ENCODE data around the gene NCKAP5. TPM values are rescaled to one million over a fixed set of nuclear protein-coding genes. Genes with fewer than 3 reads are reported as not detected.

NCKAP5 gene
- total and polyA plus RNA-seq, 2 donors (not counting 1 experiment from before 2014, with no cell fraction given): not detected

- H3K4me1 Mint-ChIP-seq: no peaks in the 10 kb centered on the region
- Histone ChIP-seq H3K27ac (ENCODE audit: low read length in 2 of 2) (no peak overlapping the region), H3K4me2 (replicated peaks; ENCODE audit: low read depth, low read length, poor library complexity, severe bottlenecking) (no peak overlapping the region), H3K4me1 (ENCODE audit: control insufficient read depth in 2 of 2, insufficient read depth in 2 of 2, low read length in 2 of 2) (no peaks in the 10 kb centered on the region), H3K36me3 (replicated peaks in 1 of 2; ENCODE audit: control extremely low read depth in 1 of 2, control insufficient read depth in 1 of 2, extremely low read depth in 1 of 2, insufficient read depth in 2 of 2, low read length in 1 of 2) (no peaks in the 10 kb centered on the region), H3K9me3 (ENCODE audit: control extremely low read depth in 1 of 3, control insufficient read depth in 2 of 3, insufficient read depth in 1 of 3, low read length in 2 of 3) (no peaks in the 10 kb centered on the region), H3K27me3 (replicated peaks in 1 of 4; ENCODE audit: control extremely low read depth in 1 of 4, control insufficient read depth in 3 of 4, insufficient read depth in 4 of 4, low read length in 3 of 4) (no peaks in the 10 kb centered on the region), H4K20me1 (ENCODE audit: control insufficient read depth, insufficient read depth, low read length, poor library complexity, severe bottlenecking) (no peaks in the 10 kb centered on the region), H2AFZ (ENCODE audit: insufficient read depth, low read depth, low read length, poor library complexity, severe bottlenecking) (no peak overlapping the region), H3K9ac (ENCODE audit: low read length) (no peak overlapping the region), H3K4me3 (ENCODE audit: control extremely low read depth in 1 of 5, extremely low read depth in 1 of 5, insufficient read depth in 1 of 5, low read depth in 2 of 5, low read length in 4 of 5) (no peak overlapping the region), H3K79me2 (ENCODE audit: control insufficient read depth, insufficient read depth, low read length) (no peaks in the 10 kb centered on the region)
- no peak for TF ChIP-seq CTCF (IDR thresholded peaks at IDR 0.05)
- no peak for TF ChIP-seq EZH2 (IDR thresholded peaks at IDR 0.05; ENCODE audit: borderline replicate concordance, insufficient read depth, low read depth, low read length, poor library complexity, severe bottlenecking)
- intact Hi-C loops (cut with micrococcal nuclease): no loop called here
- no peak overlapping the region for H3K4me3 Mint-ChIP-seq
- no peak overlapping the region for H3K27ac Mint-ChIP-seq
- ChIA-PET POLR2A (no interaction called here), CTCF (no interaction called here)
- 83% methylated on average over 2 of the region's 3 CpGs for WGBS (ENCODE audit: insufficient coverage)
- H3K9me3 Mint-ChIP-seq (ENCODE audit: insufficient read depth): no peaks in the 10 kb centered on the region
- H3K27me3 Mint-ChIP-seq: no peaks in the 10 kb centered on the region
- no peak for DNase-seq
- ATAC-seq (ENCODE audit: low read depth): no peak
Measured at GRCh38 chr2:132875193-132875592, 693.1 kb downstream of the NCKAP5 start.

GRCh38 chr2:132873738-132874137, 694.5 kb downstream of the NCKAP5 start:
- no peaks in the 10 kb centered on the region for H4K20me1 ChIP-seq (ENCODE audit: control insufficient read depth, insufficient read depth, low read length, poor library complexity, severe bottlenecking)
- no peak overlapping the region for H3K9ac ChIP-seq (ENCODE audit: low read length)
- TF ChIP-seq CTCF (IDR thresholded peaks at IDR 0.05) (no peak), EZH2 (IDR thresholded peaks at IDR 0.05; ENCODE audit: borderline replicate concordance, insufficient read depth, low read depth, low read length, poor library complexity, severe bottlenecking) (no peak)
- Mint-ChIP-seq H3K9me3 (ENCODE audit: insufficient read depth) (no peaks in the 10 kb centered on the region), H3K27me3 (no peaks in the 10 kb centered on the region), H3K4me1 (no peaks in the 10 kb centered on the region), H3K4me3 (no peak overlapping the region), H3K27ac (no peak overlapping the region)
- no peak overlapping the region for H3K4me3 ChIP-seq (ENCODE audit: control extremely low read depth in 1 of 5, extremely low read depth in 1 of 5, insufficient read depth in 1 of 5, low read depth in 2 of 5, low read length in 4 of 5)
- ATAC-seq (ENCODE audit: low read depth): no peak
- intact Hi-C loops (cut with micrococcal nuclease): no loop called here
- H3K9me3 ChIP-seq (ENCODE audit: control extremely low read depth in 1 of 3, control insufficient read depth in 2 of 3, insufficient read depth in 1 of 3, low read length in 2 of 3): no peaks in the 10 kb centered on the region
- WGBS (ENCODE audit: insufficient coverage): 79% methylated on average over 2 of the region's 4 CpGs
- no peaks in the 10 kb centered on the region for H3K79me2 ChIP-seq (ENCODE audit: control insufficient read depth, insufficient read depth, low read length)
- POLR2A ChIA-PET: no interaction called here
- no peak for DNase-seq
- no peaks in the 10 kb centered on the region for H3K27me3 ChIP-seq (replicated peaks in 1 of 4; ENCODE audit: control extremely low read depth in 1 of 4, control insufficient read depth in 3 of 4, insufficient read depth in 4 of 4, low read length in 3 of 4)
- H3K27ac ChIP-seq (ENCODE audit: low read length in 2 of 2): no peak overlapping the region
- H3K36me3 ChIP-seq (replicated peaks in 1 of 2; ENCODE audit: control extremely low read depth in 1 of 2, control insufficient read depth in 1 of 2, extremely low read depth in 1 of 2, insufficient read depth in 2 of 2, low read length in 1 of 2): no peaks in the 10 kb centered on the region
- H2AFZ ChIP-seq (ENCODE audit: insufficient read depth, low read depth, low read length, poor library complexity, severe bottlenecking): no peak overlapping the region
- H3K4me2 ChIP-seq (replicated peaks; ENCODE audit: low read depth, low read length, poor library complexity, severe bottlenecking): no peak overlapping the region
- no peaks in the 10 kb centered on the region for H3K4me1 ChIP-seq (ENCODE audit: control insufficient read depth in 2 of 2, insufficient read depth in 2 of 2, low read length in 2 of 2)
- CTCF ChIA-PET: no interaction called here
